GM18520 (cell line): Measurements from ENCODE around the gene ZFP57.

Source experiments
- ATAC-seq: cut with Tn5 transposase; IDR thresholded peaks from one replicate; pipeline ENCODE4 v1.9.1; 2021; ENCODE audit not compliant: unreplicated experiment

Gene ZFP57

DNA sequence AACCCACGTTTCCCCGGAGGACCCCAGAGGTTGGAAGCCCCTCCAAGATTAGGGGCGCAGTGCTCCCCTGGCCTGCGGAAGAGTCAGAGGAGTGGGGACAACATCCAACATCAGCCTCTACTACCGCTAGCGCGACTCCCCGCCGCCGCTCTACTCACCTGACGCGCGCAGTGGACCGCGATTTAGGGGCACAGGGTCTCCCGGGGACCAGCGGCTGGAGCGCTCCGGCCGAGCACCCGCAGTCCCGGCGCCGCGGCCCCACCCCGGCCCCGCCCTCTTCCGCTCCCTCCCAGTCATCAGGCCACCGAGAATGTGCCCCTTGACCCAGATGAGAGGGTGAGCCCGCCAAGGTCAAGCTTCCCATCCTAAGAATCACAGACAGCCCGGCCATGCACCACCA lies at the start of gene ZFP57:
ZFP57 (minus strand) TSS at position 249 of the 400 bp plus-strand sequence. CDS start 4,149 bp downstream, outside the sequence.
- no peak for ATAC-seq

DNA sequence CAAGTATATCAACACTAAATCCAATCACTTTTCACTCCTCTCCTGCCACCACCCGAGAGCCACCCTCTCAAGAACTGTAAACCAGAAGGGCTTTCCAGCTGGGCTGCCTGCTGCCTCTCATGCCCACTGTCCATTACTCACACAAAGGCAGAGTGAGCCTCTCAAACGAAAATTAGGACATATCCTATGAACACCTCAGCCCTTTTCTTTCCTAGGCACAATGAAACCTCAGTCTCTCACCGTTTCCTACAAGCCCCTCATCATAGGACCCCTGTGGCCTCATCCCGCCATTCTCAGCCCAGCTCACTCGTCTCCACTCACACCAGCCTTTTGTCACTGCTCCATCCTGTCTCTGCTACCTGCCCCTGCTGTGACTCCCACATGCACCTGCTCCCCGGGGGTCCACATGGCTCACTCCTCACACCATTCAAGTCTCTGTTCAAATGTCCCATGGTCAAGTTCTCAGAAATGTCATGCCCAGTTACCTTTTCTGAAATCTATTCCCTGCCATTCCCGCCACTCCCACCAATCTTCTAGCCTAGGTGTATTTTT lies 49.7 kb upstream of the ZFP57 start:
- no peak for ATAC-seq

DNA sequence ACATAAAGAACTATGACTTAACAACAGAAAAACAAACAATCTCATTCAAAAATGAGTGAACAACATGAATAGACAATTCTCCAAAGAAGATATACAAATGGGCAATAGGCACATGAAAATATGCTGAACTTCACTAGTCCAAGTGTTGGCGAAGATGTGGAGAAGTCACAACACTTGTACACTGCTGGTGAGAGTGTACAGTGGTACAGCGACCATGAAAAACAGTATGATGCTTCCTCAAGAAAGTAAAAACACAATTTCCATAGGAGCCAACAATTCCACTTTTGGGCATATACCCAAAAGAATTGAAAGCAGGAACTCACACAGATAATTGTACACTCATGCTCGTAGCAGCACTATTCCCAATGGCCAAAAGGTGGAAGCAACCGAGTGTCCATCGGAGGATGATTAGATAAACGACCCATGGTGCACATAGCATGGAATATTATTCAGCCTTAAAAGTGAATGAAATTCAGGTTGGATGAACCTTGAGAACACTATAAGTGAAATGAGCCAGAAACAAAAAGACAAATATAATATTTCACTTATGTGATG lies 48.9 kb upstream of the ZFP57 start:
- no peak for ATAC-seq

DNA sequence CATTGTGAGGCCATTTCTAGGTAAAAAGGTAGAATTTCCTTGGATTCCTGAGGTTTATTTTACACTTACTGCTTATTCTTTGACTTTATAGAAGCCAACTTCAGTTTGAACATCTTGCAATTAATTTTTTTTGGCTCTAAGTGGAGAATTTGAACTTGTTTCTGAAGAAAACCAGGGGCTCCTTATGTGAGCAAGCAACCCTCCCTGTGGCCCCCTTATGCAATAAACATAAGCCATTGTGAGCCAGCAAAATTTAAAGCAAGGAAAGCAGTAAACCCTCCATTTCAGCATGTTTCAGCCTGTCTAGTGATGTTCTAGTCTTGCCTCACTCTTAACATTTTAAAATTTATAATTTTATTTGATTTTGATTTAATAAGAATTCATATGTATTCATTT lies 47.9 kb upstream of the ZFP57 start:
- ATAC-seq: no peak

DNA sequence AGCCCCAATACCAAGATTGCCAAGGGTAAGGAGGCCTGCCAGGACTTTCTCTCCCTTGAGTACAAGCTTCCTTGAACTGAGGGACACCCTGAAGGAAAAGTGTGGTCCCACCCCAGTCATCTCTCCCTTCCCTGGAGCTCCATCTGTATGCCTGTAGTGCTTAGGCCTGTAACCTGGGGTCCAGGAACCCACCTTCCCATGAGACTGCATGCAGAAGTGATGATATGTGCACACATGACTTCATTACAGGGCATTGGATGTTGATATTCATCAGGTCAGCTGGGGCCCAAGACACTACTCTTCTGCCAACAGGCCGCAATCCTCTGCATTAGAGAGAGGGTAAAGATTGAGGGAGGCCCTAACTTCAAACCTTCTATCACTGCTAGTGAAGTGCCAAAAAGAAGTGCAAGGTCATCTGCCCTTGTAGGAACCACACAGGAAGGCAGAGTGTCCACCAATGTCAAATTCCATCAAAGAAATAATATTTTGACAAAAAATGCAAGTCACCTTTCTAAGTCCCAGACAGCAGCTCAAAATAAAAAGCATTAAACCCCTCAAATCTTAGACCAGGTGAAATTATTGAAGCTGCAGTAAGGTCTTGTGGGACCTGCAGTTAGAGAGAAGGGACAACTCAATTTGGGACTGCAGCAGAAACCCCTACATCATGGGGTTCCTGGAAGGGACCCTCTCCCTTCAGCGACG lies 47.4 kb upstream of the ZFP57 start:
- no peak for ATAC-seq

DNA sequence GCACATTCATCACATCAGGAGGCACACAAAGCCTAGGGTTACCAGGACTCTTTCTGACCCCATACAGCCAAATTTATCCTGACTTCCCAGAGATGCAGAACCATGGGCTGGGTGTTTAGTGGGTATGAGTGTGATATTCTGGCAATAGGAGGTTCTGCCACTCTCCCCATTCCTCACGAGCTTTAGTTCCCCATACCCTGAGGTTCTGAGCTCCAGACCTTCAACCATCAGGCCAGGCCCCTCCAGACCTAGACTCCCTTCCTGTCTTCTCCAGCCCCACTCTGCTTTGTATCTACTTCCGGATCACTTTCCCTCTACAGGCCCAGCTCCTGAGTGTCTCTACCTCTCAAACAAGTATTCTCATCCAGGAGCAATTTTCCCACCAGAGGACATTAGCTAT lies 46.7 kb upstream of the ZFP57 start:
- no peak for ATAC-seq

DNA sequence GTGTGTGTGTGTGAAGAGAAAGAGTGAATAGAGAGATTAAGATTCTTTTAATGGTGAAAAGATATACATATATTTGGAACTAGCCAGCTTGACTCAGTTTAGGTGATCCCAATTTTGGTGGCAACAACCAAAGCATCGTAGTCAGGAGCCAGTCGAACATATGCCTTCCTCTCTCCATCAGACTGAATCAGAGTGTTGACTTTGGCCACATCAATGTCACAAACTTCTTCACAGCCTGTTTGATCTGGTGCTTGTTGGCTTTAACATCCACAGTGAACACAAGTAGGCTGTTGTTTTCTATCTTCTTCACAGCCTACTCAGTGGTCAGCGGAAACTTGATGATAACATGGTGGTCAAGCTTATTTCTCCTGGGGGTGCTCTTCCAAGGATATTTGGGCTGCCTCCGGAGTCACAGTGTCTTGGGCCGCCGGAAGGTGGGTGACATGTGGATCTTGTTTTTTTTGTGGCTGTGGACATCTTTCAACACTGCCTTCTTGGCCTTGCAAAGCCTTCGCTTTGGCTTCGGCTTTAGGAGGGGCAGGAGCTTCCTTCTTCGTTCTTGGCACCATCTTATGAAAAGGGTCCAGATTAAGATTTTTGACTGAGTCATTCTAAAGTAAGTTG lies 45.7 kb upstream of the ZFP57 start:
- no peak for ATAC-seq

DNA sequence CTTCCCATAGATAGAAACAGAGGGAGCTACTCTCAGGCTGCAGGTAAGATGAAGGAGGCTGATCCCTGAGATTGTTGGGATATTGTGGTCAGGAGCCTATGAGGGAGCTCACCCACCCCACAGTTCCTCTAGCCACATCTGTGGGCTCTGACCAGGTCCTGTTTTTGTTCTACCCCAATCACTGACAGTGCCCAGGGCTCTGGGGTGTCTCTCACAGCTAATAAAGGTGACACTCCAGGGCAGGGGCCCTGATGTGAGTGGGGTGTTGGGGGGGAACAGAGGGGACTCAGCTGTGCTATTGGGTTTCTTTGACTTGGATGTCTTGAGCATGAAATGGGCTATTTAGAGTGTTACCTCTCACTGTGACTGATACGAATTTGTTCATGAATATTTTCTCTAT lies 45.0 kb upstream of the ZFP57 start:
- no peak for ATAC-seq

DNA sequence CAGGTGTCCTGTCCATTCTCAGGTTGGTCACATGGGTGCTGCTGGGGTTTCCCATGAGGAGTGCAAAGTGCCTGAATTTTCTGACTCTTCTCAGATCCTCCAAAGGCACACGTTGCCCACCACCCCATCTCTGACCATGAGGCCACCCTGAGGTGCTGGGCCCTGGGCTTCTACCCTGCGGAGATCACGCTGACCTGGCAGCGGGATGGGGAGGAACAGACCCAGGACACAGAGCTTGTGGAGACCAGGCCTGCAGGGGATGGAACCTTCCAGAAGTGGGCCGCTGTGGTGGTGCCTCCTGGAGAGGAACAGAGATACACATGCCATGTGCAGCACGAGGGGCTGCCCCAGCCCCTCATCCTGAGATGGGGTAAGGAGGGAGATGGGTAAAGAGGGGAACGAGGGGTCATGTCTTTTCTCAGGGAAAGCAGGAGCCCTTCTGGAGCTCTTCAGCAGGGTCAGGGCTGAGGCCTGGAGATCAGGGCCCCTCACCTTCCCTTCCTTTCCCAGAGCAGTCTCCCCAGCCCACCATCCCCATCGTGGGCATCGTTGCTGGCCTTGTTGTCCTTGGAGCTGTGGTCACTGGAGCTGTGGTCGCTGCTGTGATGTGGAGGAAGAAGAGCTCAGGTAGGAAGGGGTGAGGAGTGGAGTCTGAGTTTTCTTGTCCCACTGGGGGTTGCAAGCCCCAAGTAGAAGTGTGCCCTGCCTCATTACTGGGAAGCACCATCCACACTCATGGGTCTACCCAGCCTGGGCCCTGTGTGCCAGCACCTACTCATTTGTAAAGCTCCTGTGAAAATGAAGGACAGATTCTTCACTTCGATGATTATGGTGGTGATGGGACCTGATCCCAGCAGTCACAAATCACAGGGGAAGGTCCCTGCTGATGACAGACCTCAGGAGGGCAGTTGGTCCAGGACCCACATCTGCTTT lies 44.3 kb upstream of the ZFP57 start:
- ATAC-seq: no peak

DNA sequence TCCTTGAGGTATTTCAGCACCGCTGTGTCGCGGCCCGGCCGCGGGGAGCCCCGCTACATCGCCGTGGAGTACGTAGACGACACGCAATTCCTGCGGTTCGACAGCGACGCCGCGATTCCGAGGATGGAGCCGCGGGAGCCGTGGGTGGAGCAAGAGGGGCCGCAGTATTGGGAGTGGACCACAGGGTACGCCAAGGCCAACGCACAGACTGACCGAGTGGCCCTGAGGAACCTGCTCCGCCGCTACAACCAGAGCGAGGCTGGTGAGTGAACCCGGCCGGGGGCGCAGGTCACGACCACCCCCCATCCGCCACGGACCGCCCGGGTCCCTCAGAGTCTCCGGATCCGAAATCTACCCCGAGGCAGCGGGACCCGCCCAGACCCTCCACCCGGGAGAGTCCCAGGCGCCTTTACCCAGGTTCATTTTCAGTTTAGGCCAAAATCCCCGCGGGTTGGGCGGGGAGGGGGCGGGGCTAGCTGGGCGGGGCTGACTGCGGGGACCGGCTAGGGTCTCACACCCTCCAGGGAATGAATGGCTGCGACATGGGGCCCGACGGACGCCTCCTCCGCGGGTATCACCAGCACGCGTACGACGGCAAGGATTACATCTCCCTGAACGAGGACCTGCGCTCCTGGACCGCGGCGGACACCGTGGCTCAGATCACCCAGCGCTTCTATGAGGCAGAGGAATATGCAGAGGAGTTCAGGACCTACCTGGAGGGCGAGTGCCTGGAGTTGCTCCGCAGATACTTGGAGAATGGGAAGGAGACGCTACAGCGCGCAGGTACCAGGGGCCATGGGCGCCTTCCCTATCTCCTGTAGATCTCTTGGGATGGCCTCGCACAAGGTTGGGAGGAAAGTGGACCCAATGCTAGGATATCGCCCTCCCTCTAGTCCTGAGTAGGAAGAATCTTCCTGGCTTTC lies 43.0 kb upstream of the ZFP57 start:
- ATAC-seq: peak; percentile 16

DNA sequence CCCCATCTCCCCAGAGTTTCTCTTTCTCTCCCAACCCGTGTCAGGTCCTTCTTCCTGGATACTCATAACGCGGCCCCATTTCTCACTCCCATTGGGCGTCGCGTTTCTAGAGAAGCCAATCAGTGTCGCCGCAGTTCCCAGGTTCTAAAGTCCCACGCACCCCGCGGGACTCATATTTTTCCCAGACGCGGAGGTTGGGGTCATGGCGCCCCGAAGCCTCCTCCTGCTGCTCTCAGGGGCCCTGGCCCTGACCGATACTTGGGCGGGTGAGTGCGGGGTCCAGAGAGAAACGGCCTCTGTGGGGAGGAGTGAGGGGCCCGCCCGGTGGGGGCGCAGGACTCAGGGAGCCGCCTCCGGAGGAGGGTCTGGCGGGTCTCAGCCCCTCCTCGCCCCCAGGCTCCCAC lies 42.3 kb upstream of the ZFP57 start, which contains the start of gene HLA-F:
HLA-F (plus strand) TSS at position 173 of the 404 bp plus-strand sequence; CDS start at position 203, 30 bp downstream.
- ATAC-seq: peak; percentile 81

DNA sequence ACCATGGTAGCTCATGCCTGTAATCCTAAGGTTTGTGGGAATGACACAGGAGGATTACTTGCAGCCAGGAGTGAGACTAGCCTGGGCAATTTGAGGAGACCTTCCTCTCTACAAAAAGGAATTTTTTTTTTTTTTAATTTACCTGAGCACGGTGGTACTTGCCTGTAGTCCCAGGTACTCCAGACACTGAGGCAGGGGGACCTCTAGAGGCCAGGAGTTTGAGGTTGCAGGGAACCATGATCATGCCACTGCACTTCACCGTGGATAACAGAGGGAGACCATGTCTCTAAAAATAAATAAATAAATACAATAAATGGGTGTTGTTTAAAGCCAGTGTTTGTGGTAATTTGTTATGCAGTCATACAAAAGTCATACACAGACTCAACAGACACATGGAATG lies 39.9 kb upstream of the ZFP57 start:
- ATAC-seq: no peak

DNA sequence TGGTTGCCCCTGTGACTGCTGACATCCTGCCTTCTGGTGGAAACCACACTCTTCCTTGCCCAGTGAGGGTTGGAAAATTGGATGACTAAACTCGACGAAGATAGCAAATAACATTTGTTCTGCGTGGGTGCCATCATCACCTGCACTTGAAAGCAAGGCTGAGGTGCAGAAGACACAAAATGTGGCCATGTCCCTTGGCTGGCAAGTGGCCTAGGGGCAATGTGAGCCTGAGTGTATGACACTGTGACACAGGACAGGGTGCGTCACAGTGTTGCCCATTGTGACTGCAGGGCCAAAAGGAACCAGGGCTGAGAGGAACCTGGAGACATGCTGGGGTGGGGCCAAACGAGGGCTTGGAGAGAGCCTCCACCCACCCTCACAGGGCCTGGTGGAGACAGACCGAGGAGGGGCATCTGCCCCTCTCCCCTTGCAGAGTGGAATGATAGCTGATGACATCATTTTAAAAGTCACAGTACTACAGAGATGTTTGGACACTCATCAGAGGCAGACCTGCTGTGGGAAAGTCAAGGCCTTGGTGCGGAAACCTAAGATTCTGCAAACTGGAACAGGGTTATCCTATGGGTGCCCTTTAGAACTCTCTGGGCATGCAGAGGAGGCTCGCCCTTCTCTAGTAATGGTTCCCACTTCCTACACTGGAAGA lies 29.5 kb upstream of the ZFP57 start:
- no peak for ATAC-seq

DNA sequence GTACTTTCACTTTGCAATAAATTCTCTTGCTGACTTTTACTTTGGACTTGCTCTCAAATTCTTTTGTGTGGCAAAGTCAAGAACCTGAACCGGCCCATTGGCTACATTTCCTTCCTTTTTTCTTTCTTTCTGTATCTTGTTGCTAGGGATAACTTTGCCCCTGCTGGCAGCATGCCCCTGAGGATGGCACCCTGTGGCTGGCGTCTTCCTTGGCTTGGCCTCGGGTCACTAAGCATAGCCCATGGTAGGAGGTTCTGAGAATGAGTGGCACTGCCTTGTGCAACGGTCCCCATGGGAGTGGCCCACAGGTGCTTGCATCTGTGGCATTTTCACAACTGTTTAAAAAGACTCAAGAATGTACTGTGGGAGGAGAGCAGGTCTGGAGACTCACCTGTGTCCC lies 28.2 kb upstream of the ZFP57 start:
- no peak for ATAC-seq

DNA sequence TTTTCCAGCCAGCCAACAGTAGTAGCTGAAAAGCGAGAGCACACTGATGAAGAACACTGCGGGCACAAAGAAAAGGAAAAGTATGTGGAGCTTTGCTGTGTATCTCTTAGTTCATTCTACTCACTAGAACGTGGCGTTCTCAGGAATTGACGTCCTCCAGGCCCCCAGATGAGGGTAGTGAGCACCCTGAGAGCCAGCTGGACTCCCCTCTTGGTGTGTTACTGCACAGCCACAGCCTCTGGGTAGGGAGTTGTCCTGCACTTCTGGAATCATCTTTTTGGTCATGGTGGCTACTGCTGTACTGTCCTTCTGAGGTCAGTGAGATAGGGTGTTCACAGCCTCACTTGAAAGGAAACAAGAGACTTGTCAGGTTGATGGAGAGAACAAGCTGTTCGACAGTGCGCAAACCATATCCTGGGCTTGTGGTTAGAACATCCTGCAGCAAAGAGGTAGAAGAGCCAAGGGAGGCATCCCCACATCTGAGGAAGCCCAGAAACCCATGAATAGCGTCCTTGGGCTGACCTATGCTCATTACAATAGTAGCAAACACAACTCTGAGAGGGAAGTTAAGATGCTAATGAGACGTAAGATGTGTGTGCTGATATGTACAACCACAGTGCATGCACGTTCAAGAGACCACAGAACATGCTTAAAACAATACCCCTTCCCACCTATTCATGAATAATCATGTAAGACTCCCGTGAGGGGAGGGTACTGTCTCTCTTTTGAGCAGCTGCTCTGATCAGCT lies 27.7 kb upstream of the ZFP57 start:
- ATAC-seq: no peak

DNA sequence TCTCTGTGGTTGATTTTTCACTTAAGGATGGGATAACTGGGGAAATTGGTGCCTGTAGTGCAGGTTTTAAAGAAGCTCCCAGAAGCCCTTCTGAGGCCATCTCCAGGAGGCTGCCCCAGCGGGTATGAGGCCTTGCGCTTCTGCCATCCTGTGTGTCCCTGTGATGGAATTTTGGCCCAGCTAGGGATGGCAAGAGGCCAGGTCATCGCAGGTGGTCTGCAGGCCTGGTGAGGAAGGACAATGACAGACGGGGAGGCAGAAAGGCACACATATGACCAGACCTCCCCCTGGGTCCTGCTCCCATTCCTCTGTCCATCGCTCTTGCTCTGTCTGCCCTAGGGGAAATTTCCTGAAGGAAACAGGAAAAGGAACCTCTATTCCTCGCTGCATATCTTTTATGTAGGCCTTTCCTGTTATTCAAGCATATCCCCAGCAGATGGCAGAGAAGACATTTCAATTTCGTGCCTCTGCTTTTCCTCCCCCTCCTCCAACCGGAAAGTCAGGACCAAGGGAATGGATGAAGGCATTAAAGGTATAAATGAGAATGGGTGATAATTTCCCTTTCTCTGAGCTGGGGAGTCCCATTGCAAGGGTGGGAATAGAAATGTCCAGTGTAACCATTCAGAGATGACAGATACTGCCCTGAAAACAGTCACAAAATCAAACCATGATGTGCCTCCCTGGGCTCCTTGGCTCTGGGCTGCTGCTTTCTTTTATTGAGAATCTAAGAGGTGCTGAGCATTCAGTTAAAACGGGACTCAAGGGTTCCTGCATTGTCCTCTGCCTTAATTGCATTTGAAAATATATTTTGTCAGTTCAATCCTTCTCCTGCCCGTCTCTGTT lies 24.7 kb upstream of the ZFP57 start:
- no peak for ATAC-seq

DNA sequence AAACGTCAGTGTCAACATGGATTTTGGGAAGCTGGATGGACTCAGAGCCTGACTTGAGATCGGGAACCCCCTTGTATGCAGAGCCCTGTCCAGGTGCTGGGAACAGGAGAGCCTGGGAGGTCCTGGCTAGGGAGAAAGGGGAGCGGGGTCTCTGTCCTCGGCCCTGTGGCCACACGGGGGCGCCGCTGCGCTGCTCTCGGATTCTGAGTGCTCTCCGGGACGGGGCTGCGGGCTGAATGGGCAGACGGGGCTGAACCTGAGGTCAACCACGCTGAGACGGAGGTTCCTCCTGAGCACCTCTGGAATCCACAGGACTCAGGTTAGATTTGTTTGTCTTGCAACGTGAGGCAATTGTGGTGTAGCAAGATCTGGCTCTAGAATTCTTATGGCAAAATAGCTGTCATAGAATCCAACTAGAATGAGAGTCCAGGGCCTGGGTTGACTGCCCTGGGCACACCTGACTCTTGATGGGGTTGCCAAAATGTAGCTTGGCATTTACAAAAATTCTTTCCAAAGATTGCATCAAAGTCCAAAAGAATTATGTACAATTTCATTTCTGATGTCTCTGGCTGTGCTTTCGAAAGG lies 21.7 kb upstream of the ZFP57 start:
- no peak for ATAC-seq
